Vagina (tissue), 2 donors: Measurements from ENCODE around the gene ZDHHC5.

ENCODE experiments used
- POLR2A ChIP-seq, 2 donors: fragments of 450-650 bp; IDR thresholded peaks; one replicate each; pipeline ENCODE4 v1.6.1; 2017; ENCODE audit warnings: antibody characterized with exemption in 2 of 2, mild to moderate bottlenecking in 2 of 2, moderate library complexity in 2 of 2
- POLR2AphosphoS5 ChIP-seq, 2 donors: sonication (generic); formaldehyde crosslinking; IDR thresholded peaks; one replicate each; pipeline ENCODE4 v1.9.0; 2017; ENCODE audit warnings: antibody characterized with exemption in 2 of 2, mild to moderate bottlenecking in 2 of 2, low read depth in 1 of 2; ENCODE audit not compliant: insufficient read depth in 1 of 2
- TF ChIP-seq, protein P1 (sequence below), 3 experiments: fragments of 450-650 bp in 2 of 3; fragments of 200-600 bp in 1 of 3; sonication (generic) in 1 of 3; IDR thresholded peaks; one replicate each; pipeline ENCODE4 v1.5.1; 2017 to 2019; ENCODE audit warnings: antibody characterized with exemption in 3 of 3, mild to moderate bottlenecking in 2 of 3, moderate library complexity in 2 of 3

GRCh38 chr11:57646194-57646798 lies 21.6 kb upstream of the ZDHHC5 start:
- TF ChIP-seq, protein P1, sequence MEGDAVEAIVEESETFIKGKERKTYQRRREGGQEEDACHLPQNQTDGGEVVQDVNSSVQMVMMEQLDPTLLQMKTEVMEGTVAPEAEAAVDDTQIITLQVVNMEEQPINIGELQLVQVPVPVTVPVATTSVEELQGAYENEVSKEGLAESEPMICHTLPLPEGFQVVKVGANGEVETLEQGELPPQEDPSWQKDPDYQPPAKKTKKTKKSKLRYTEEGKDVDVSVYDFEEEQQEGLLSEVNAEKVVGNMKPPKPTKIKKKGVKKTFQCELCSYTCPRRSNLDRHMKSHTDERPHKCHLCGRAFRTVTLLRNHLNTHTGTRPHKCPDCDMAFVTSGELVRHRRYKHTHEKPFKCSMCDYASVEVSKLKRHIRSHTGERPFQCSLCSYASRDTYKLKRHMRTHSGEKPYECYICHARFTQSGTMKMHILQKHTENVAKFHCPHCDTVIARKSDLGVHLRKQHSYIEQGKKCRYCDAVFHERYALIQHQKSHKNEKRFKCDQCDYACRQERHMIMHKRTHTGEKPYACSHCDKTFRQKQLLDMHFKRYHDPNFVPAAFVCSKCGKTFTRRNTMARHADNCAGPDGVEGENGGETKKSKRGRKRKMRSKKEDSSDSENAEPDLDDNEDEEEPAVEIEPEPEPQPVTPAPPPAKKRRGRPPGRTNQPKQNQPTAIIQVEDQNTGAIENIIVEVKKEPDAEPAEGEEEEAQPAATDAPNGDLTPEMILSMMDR (IDR thresholded peaks at IDR 0.05), result no peak
- no peak for TF ChIP-seq POLR2A (IDR thresholded peaks at IDR 0.05)
- no peak for TF ChIP-seq POLR2AphosphoS5 (IDR thresholded peaks at IDR 0.05; ENCODE audit: insufficient read depth in 1 of 2, low read depth in 1 of 2)
